HG03064 (cell line): ENCODE data around the gene NFIB.

Experiments used
- ATAC-seq: cut with Tn5 transposase; IDR thresholded peaks from one replicate; pipeline ENCODE4 v1.9.1; 2021; ENCODE audit warnings: low read depth; ENCODE audit not compliant: unreplicated experiment

NFIB gene

DNA sequence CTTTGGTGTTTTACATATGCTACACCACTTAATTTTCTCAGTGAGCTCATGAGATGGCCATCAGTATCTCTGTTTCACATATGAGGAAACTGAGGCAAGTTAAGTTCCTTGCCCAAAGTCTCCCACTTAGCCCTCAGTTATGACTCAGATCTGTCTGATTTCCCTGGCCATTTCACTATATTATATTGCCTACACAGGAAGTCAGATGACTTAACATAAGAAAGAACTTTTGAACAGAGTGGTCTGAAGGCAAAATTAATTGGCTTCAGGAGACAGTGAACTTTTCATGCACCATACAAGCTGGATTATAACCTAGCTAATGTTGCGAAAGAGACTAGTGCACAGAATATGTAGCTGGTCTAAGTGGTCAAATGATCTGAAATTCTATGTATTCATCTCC lies 221.6 kb downstream of the NFIB start:
- no peak for ATAC-seq

DNA sequence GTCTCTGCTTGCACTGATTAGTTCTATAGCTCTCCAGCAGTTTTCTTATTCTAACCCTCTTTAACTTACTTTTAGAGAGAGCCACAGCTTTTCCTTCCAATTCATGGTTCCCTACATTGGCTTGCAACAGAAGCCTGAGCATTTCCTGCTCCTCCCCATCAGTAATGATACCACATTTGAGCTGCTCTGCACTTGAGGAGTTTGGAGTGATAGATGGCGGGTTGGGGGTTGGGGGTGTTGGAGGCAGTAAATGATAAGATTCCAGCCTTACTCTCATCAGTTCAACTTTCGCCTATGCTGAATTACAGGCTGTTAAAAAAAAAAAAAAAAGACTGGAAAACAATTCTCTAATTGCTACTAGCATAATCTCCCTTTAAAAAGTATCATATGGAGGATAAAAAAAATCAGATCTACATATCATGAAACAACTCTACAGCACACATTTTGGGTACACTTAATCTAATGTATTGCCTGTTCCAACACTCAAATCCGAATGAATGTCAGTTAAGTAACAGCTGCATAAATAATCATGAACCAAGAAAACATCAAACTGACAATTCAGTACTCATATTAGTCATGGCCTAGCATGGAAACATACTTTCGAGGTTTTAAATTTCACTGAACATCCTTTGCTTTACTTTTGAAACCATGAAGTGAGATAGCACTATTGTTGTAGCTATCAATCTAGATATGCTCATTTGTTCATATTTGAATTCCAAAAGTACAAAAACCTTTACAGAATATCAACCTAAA lies 224.7 kb downstream of the NFIB start:
- ATAC-seq, result no peak

DNA sequence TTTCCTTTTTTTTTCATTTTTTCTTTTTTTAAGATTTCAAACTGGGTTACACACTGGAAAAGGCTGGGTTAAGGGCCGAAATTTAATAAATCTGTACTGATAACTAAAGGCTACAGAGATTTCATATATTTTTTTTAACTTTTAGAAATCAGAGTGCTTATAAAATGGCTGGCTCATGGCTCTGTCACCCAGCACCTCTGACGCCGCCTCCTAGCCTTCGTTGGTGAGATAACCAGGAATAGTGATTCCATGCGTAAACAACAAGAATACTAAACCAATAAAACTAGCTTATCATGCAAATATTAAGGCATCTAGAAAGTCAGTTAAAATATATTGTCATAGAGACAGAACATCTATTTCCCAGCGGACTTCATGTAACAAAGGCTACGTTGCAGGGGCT lies 226.4 kb downstream of the NFIB start:
- no peak for ATAC-seq

DNA sequence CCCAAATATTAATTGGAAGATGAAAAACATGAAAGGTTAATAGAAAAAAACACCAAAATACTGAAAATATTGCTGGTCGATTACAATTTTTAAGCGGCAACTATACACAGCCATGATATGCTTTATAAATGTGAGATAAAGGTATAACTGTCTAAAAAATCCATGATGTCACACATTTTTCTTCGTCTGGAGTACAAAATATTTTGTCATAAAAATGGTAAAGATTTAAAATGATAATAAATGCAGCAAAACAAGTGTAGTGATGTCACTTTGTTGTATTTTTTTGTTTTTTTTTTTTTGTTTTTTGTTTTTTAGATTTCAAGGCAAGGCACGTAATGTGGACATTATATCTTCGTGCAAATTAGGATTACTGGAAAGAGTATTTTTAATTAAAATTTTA lies 227.4 kb downstream of the NFIB start:
- no peak for ATAC-seq

DNA sequence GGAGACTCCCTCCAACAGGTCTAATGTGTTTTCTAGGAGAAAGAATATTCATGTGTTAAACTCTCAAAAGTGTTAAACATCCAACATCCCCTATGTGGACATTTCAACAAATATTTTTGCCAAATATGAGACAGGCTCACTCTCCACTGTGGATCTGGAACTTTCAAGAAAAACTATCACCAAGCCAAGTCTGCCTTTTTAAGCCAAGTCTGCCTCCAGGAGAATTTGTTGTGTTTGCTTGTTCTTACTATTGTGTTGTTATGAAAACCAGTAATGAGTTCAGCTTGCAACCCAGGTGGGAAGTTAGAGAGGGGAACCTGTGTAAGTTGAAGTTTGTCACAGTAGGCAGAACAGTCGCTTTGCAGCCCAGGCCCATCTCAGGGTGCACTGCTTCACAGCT lies 228.1 kb downstream of the NFIB start:
- ATAC-seq, result no peak

DNA sequence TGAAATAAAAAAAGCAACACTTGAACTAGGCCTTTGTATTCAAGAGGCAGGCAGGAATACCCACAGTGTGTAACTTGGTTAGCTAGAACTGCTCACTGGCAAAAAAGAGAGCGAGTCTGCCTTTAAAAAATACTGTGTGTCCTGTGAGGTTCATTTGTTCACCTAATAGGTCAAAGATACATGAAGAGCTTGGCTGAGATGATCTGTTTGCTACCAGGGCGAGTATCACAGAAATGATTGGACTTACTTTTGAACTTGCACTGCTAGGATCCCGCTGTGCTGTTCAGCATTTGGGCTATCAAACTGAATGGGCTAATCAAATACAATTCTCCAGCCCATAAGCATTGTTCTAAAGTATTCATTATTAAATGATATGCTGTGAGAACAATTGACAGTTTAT lies 229.1 kb downstream of the NFIB start:
- ATAC-seq, result no peak

DNA sequence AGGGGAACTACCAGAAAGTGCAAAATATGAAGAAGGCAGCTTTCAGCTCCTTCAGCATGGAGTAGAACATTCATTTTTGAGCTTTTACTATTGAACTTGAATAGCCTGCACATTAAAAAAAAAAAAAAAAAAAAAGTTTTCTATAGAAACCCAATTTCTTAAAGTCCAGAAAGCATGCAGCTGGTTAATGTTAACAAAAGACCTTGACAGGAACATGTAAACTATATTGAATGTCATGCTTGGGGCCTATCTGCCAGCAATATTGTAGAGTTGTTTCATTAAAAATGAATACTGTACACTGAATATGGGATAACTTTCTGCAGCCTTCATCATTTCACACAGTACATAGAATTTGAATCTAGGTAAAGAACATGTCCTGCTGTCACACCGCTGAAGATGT lies 230.6 kb downstream of the NFIB start:
- ATAC-seq, result no peak

DNA sequence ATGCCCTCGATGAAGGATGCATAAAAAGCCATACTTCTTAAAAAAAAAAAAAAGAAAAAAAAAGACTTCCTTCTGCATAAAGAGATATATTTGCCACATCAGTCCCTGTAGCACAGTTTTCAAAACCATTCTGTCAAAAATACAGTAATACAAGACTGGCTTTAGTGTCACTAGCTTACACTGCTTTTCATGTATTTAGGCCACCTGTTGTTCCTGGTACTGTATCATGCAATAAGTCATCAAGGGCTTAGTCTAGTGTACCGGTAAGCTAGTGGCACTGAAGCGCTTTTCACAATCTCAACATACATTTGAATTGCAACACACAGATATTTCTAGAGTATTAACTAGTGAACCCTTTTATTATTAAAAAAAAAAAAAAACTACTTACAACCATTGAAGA lies 231.2 kb downstream of the NFIB start:
- no peak for ATAC-seq

DNA sequence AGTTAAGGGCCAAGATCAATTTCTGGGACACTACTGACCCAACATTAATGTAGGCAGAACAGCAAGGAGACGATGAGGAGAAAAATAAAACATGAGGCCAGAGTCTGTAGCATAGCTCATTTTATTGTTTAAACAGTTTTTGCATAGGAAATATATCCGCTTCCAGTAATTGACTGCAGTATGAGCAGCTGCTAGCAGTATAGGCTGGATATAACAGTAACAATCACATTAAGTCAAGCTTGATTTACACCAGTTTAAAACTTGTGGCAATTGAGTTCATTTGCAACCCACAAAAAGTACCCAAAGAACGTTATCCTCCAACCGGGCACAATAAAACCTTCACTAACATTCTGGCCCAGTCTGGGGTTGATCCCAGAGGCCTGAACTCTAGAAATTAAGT lies 232.2 kb downstream of the NFIB start:
- no peak for ATAC-seq

DNA sequence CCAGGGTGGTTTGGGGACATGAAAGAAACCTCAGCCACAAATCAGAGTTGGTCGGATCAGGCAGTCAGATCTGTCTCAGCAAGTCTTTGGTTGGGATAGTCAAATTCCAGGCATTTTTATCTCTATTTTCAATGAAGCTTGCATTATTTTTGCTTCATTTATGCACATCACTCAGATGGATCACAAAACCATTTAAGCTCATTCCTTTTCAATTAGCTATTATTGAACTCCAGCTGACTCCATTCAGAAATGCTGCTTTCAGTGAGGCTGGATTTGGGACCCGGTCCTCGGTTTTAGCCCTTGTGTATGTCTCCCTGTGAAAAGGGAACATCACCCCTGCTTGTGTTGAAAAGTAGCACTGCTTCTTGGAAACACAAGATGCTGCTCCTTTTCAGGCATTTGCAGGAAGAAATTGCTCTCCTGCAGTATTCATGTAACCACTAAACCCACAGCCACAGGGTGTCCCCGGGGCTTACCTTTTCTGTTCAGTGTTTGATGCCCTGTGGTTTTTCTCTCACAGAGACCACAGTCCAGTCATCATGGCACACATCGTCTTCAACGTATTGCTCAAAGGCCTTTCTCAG lies 232.9 kb downstream of the NFIB start:
- ATAC-seq, result no peak

DNA sequence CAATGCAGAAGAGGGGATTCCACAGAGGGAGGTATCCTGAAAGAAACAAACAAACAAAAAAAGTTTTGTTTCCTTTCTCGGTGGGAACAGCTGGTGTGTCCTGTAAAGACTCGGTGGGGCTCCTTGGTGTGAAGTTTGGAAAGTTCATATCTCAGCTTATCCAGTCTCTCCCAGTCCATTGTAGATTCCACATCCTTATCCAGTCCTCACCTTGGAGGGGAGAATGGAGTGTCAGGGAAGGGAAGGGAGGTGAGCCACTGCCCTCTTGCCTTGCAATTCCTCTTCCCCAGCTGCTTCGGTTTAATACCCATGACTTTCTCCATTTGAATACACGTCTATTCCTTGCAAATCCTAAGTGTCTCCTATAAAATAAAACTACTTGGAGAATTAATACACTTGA lies 234.5 kb downstream of the NFIB start:
- no peak for ATAC-seq

DNA sequence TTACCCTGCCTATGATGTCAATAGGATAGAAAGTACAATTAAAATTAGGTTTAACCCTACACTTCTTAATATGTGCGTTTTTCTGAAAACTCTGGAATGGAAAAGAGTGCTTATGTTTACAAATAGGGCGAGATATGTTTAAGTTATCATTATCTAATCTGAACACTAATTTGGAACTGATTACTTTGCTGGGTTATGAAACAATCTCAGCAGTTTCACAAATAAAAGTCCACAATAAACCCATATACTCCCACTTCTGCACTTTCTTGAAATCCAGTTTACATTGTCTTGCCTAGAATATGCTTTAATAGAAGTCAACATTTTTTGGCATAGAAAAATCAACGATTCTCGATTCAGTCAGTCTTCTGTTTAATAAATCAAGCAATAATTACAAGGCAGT lies 236.3 kb downstream of the NFIB start:
- no peak for ATAC-seq

DNA sequence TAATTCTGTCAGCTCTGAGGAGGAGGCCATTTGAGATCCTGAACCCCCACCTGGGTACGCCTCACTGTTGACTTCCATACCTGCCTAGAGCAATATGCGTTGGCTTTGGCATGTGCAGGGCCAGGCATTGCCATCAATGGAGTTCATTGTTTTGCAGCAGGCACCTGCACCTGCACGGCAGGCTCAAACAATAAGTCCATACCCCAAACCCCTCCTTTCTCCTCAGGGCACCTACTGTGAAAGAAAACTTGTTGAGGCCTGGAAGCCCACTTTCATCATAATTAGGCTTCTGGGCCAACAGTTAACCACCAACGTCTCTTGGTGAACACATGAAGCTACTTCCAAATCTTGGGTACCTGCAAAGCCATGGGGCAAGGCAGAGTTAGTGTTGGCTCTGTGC lies 238.7 kb downstream of the NFIB start:
- ATAC-seq, result no peak

DNA sequence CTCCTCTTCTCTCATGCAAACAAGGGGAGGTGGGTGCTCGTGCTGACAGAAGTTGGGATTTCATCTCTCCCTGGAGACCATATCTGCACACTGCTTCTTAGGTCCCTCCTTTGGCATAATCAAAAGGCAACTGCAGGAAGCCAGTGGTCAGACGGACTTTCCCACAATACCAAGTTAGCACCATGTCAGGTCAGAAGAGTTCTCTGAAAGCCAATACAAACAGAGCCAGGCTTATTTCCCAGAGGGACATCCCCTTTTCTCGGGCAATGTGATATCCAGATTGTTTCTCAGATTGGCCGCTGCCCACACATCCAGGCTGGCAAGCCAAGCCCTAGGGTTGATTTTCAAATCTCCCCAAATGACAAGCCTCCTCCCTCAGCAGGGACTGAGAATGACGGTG lies 241.1 kb downstream of the NFIB start:
- ATAC-seq, result no peak

DNA sequence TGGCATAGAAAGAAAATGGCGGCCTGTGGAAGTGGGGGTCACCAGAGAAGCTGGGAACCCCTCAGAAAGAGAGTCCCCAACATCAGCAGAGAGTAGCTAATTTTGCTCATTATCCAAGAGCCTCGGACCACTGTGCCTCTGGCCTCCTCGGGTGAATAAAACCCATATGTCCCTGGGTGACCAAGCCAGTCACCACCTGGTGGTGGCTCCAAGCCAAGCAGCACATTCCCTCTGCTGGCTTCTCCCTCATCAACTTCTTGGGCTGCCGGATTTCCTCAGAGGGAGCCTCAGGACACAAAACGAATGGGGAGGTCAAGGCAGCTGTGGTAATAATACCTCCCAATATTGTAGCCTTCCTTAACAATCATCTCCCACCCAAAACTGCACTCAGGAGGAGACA lies 242.5 kb downstream of the NFIB start:
- ATAC-seq, result no peak

DNA sequence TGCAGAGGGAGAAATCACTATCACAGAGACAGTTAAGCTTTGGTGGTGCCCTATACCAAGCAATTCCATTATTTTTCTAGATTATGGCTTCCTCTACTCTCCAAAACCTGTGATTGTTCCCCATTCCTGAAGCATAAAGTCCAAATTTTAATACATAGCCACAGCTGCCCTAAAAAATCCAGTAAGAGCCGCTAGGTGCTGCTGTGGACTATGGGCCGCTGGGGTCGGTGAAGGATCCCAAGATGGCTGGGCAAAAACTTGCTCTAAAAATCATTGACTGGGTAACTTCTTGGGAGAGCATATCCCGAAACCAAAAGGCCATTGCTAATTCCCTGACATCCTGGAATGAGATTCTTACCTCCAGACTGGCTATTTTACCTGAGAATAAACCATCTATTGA lies 245.3 kb downstream of the NFIB start:
- ATAC-seq, result no peak

DNA sequence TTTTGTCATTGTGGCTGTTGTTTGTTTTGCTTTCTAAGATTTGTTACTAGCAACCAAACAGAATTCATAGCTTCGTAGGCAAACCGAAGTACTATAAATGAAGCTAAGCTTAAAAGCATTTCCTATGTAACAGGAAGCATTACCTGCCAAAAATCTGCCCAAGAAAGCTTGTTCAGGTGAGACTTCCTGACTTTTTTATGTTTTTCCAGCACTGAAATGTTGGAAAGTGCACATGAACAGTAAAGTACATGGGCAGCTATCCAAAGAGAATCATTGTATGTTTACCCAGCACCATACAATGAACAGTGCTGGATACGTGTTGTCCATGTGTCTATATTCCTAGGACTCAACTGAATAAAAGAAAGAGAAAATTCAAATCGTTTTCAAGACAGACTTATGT lies 247.1 kb downstream of the NFIB start:
- ATAC-seq, result no peak

DNA sequence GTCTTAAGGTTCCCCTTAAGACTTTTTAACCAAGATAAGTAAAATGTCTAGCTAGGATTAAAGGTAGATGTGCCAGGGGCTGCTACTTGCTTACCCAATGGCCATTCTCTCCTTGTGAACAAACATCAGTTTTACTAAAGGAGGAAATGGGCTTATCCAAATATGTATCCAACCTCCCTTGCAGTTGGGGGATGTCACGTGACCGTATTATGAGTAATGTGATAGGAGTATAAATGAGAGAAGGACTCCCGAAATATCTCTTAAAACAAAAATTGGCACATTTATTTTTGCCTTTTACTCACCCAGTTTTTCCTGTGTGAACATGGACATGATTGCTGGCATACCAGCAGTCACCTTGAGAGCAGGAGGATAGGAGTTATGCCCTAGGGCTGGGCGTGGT lies 247.9 kb downstream of the NFIB start:
- ATAC-seq, result no peak

DNA sequence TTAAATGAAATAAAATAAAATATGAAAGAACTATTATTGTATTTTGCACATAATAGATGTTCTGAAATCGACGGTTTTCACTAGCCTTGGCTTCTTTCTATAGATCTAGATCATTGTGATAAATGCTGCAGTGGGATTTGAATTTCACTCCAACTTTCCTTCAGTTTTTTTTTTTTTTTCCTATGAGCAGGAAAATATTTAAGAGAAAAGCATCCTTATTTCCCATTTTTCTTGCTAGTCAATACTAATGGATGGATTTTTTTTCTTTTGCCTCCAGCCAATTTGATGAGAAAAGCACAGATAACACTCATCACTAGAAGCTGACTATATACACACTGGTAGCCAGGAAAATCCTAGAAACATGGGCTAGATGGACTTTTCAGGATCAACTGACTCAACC lies 249.0 kb downstream of the NFIB start:
- ATAC-seq, result no peak

DNA sequence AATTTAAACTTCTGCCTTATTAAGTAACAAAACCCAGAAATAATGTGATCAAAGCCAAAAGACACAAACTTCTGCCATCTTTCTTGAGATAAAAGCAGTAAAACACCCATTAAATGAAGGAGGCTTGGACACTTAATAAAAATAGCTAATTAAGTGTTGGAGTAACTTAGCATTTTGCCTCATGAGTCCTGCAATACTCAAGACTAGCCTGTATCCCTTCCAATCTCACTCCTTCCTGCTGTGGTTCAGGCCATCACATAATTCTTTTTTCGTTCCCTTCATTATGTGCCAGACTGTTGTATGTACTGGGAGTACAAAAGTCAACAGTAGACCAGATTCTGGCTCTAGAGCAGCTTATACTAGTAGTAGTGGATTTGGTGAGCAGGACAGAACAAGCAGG lies 250.2 kb downstream of the NFIB start:
- ATAC-seq, result no peak

DNA sequence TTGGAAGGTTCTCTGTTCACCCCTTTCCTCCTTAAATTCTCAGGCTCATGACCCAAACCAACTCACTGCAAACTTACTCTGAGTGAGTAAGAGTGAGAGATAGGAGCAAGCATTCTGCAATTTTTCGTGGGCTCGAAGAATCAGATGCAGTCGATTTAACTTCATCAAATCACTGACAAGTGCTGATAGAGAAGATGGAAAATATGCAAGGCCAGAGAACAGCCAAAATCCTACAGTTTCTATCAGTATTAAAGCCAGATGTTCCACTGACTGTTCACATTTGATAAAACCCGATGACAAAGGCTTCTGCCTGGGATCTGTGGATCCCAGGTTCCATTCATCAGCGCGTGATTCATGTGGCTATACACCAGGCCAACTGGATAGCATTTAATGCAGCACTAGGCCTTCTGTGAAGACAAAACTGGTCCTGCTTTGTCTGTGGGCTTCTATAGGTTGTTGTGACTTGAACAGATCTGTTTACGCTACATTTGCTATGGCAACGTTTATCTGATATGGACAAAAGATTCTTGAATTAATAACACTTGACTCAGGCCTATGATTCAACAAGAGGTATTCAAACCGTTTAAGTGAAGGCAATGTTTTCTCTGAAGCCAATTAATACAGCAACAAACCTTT lies 251.2 kb downstream of the NFIB start:
- no peak for ATAC-seq

DNA sequence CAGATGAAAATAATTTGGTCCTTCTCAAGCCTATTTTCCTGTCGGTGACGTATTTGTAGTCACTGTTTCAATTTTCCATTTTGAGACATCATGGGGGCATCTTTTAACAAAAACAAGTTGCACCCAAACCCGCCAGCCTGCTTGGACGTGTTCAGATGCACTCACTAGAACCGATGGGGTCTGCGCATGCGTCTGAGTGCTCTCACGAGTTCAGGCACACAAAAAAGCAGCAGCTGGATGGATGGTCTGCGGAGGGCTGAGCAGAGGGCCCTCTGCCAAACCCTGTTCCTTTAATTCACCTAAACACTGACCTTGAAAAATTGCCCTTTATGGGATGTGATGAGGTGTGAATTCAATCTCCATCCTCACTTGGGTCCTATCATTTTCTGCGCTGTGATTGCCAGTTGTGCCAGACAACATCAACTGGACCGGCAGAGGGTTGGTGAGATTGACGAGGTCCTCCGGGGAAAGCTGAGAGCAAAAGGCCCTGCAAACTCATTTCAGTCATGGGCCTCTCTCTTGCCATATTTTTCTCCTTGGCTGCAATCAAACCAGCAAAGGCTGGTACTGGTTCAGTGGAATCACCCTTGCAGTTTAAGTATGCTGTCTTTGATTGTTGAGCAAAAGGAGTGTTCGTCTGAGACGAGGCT lies 251.9 kb downstream of the NFIB start:
- no peak for ATAC-seq
